Activated CD8-positive, alpha-beta T cell treated with anti-CD3 and anti-CD28 coated beads for 36 hours (primary cell): ENCODE measurements around the gene HSPG2. TPM values are rescaled to one million over a fixed set of nuclear protein-coding genes. Genes with fewer than 3 reads are reported as not detected.

ENCODE experiments used
- ATAC-seq: fragments of 200-7000 bp; cut with Tn5 transposase; one replicate; pipeline ENCODE4 v1.10.0; 2021; ENCODE audit warnings: mild to moderate bottlenecking, moderate library complexity
- CTCF ChIA-PET: fragments of 350-600 bp; sonication (Branson Sonifier 250); formaldehyde crosslinking; loops from one replicate; lab custom pipeline; 2021; ENCODE audit warnings: antibody characterized with exemption; lab: Charles Lee
- POLR2A ChIA-PET: fragments of 350-600 bp; sonication (Branson Sonifier 250); formaldehyde crosslinking; loops from one replicate; lab custom pipeline; 2021; ENCODE audit warnings: antibody characterized with exemption; lab: Charles Lee
- DNase-seq: peaks from one replicate; pipeline ENCODE4 v3.0.0-alpha.2; 2020
- H3K27ac Mint-ChIP-seq: one replicate; pipeline ENCODE4 v1.8.0; 2021; ENCODE audit warnings: mild to moderate bottlenecking, mixed read lengths
- H3K27me3 Mint-ChIP-seq: one replicate; pipeline ENCODE4 v1.8.0; 2021; ENCODE audit warnings: mixed read lengths
- H3K36me3 Mint-ChIP-seq: one replicate; pipeline ENCODE4 v1.8.0; 2021; ENCODE audit warnings: low read depth, mixed read lengths
- H3K4me1 Mint-ChIP-seq: one replicate; pipeline ENCODE4 v1.8.0; 2021; ENCODE audit warnings: low read depth, mixed read lengths
- H3K4me3 Mint-ChIP-seq: one replicate; pipeline ENCODE4 v1.8.0; 2021; ENCODE audit warnings: mild to moderate bottlenecking, moderate library complexity, mixed read lengths
- H3K9me3 Mint-ChIP-seq: one replicate; pipeline ENCODE4 v1.8.0; 2021; ENCODE audit warnings: mixed read lengths
- intact Hi-C: fragments of 100-400 bp; cut with micrococcal nuclease; formaldehyde crosslinking; loops from one replicate; pipeline ENCODE4 v1.10.0; 2022
- total RNA-seq, 2 experiments: library from RNA; stranded (reverse); gene quantifications; one replicate each; pipeline ENCODE4 v1.2.3, GENCODE V29; 2021
- TF ChIP-seq, protein P1 (sequence below): fragments of 200-600 bp; IDR thresholded peaks from one replicate; pipeline ENCODE4 v1.8.0; 2022; ENCODE audit warnings: antibody characterized with exemption, mild to moderate bottlenecking

HSPG2 gene
- total RNA-seq, 2 experiments from 2014 or later: 52.1 to 59.0 TPM

DNA sequence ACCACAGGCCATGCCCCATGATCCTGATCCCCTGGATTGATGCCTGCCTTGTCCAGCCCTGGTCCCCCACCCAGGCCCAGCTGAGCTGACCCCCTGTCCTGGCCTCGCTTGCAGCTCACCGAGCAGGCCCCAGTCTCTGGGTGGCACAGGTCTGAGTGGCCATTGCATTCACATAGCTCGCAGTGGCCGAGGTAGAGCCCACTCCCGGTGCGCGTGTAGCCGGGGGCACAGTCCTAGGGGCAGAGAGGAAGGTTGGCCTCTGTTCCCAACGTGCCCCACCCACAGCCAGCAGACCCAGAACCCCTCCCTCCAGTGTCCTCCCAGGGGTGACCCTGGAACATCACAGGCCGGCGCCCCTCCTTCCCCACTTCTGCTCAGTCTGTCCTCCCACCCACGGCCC lies 73.1 kb downstream of the HSPG2 start:
- H3K4me1 Mint-ChIP-seq: peaks cover 5% of the 10 kb centered on the region
- no peak overlapping the region for H3K27ac Mint-ChIP-seq
- intact Hi-C loops: no loop called here
- H3K36me3 Mint-ChIP-seq: peaks cover 4% of the 10 kb centered on the region
- H3K27me3 Mint-ChIP-seq: no peaks in the 10 kb centered on the region
- no peak for DNase-seq
- H3K4me3 Mint-ChIP-seq: no peak overlapping the region
- POLR2A ChIA-PET: no interaction called here
- no peak for ATAC-seq
- CTCF ChIA-PET: no interaction called here
- no peaks in the 10 kb centered on the region for H3K9me3 Mint-ChIP-seq
- TF ChIP-seq, protein P1, sequence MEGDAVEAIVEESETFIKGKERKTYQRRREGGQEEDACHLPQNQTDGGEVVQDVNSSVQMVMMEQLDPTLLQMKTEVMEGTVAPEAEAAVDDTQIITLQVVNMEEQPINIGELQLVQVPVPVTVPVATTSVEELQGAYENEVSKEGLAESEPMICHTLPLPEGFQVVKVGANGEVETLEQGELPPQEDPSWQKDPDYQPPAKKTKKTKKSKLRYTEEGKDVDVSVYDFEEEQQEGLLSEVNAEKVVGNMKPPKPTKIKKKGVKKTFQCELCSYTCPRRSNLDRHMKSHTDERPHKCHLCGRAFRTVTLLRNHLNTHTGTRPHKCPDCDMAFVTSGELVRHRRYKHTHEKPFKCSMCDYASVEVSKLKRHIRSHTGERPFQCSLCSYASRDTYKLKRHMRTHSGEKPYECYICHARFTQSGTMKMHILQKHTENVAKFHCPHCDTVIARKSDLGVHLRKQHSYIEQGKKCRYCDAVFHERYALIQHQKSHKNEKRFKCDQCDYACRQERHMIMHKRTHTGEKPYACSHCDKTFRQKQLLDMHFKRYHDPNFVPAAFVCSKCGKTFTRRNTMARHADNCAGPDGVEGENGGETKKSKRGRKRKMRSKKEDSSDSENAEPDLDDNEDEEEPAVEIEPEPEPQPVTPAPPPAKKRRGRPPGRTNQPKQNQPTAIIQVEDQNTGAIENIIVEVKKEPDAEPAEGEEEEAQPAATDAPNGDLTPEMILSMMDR: no peak

DNA sequence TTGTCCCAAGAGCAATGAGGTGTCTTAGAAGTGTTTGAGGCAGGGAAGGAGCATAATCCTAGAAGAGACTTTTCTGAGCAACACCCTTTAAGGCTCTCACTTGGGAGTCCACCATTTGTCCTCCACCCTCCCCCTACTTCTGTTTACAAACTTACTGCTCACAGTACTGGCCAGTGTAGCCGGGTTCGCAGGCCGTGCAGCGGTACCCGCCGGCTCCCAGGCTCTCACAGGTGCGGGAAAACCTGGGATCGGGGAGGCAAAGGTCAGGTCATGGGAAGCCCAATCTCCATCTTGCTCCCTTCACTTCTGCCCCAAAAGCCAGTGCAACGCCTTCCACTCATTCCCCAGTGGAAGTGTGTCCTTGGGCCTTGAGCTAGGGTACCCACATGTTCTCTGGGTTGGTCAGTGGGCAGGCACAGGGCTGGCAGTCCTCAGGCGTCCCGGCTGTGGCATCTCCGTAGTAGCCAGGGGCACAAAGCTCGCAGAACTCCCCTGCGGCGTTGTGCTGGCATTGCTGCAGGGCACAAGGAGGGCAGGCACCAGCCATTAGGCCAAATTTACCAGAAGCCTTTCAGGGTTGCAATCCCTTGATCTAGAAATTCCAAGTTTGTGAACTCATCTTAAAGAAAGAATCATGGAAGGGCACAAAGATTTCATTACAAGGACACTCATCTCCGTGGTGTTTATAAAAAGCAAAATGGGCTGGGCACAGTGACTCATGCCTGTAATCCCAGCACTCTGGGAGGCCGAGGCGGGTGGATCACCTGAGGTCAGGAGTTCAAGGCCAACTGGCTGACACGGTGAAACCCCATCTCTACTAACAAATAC lies 75.3 kb downstream of the HSPG2 start:
- DNase-seq: no peak
- peaks cover 4% of the 10 kb centered on the region for H3K36me3 Mint-ChIP-seq
- H3K27ac Mint-ChIP-seq: no peak overlapping the region
- no peaks in the 10 kb centered on the region for H3K27me3 Mint-ChIP-seq
- H3K9me3 Mint-ChIP-seq: no peaks in the 10 kb centered on the region
- ChIA-PET CTCF (no interaction called here), POLR2A (no interaction called here)
- no peak for ATAC-seq
- no peak overlapping the region for H3K4me3 Mint-ChIP-seq
- intact Hi-C loops: no loop called here
- TF ChIP-seq, protein P1: no peak
- H3K4me1 Mint-ChIP-seq: peaks cover 5% of the 10 kb centered on the region

DNA sequence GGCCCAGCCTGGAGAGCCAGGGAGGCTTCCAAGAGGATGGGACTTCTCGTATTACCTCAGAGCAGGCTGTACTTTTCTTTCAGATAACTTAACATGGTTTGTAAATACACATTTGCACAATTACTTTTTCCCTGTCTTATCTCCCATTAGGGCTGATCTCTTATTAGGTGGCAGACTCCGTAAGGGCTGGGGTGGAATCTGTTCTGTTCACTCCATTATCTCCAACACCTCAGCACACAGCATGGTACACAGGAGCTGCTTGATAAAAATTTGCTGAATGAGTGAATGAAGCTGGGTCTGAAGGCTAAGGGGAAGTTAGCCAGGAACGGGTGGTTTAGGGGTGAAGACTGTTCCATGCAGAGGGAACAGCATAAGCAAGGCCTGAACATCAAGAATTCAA lies 76.1 kb downstream of the HSPG2 start:
- no peak for ATAC-seq
- intact Hi-C loops: no loop called here
- no peak overlapping the region for H3K27ac Mint-ChIP-seq
- H3K27me3 Mint-ChIP-seq: no peaks in the 10 kb centered on the region
- H3K4me1 Mint-ChIP-seq: no peaks in the 10 kb centered on the region
- CTCF ChIA-PET: no interaction called here
- POLR2A ChIA-PET: no interaction called here
- H3K36me3 Mint-ChIP-seq: peaks cover 4% of the 10 kb centered on the region
- no peaks in the 10 kb centered on the region for H3K9me3 Mint-ChIP-seq
- DNase-seq: no peak
- TF ChIP-seq, protein P1: no peak
- H3K4me3 Mint-ChIP-seq: no peak overlapping the region

DNA sequence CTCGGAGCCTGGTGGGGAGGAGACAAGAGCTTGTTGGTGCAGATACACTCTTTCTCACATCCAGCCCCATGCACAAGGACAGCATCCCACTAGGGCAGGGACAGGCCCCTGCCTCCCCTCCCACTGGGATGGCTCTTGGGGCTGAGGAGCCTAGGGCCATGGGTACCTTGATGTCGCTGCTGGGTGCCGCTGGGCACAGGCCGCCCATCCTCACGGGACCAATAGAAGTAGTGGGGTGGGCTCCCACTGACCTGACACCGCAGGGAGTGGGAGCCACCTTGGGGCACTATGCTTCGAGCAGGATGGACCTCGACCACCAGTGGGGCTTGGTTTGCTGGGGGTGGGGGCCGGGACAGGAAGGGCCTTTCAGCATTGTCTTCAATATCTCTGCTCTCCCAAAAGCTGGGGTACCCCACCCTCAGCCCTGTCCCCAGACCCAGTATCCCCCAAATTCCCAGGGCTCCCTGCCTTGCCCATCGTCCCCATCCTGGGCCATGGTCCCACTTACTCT lies 77.4 kb downstream of the HSPG2 start:
- Mint-ChIP-seq H3K27ac (no peak overlapping the region), H3K4me3 (no peak overlapping the region), H3K27me3 (no peaks in the 10 kb centered on the region), H3K9me3 (no peaks in the 10 kb centered on the region), H3K36me3 (peaks cover 4% of the 10 kb centered on the region), H3K4me1 (no peaks in the 10 kb centered on the region)
- intact Hi-C loops: no loop called here
- ChIA-PET CTCF (no interaction called here), POLR2A (interaction anchor here (0.6 kb wide), 1 partner anchor 251 kb away, joined by 3 read pairs; no protein-coding TSS in a partner anchor)
- DNase-seq: no peak
- TF ChIP-seq, protein P1: no peak
- no peak for ATAC-seq
